ENCODE results near the gene P2RY12.

GRCh38 chr3:151357463-151357850 is 27.1 kb downstream of the P2RY12 start:
- TF ChIP-seq PATZ1 (CRISPR knock-in tag; IDR thresholded peaks at IDR 0.05; ENCODE audit: borderline replicate concordance) = no peak
- no peak for TF ChIP-seq SMAD4 (CRISPR knock-in tag; conservative IDR thresholded peaks at IDR 0.05)
- TF ChIP-seq PKNOX1 (IDR thresholded peaks at IDR 0.05) = no peak
- TF ChIP-seq TRIM28 (IDR thresholded peaks at IDR 0.05) = no peak
- TF ChIP-seq CTCF (IDR thresholded peaks at IDR 0.05 in 2 of 3, conservative IDR thresholded peaks at IDR 0.05 in 1 of 3; ENCODE audit: insufficient read depth in 2 of 3, low read depth in 1 of 3, low read length in 3 of 3) = no peak
- TF ChIP-seq REST (IDR thresholded peaks at IDR 0.05; ENCODE audit: borderline replicate concordance) = no peak
- TF ChIP-seq REST (CRISPR knock-in tag; IDR thresholded peaks at IDR 0.05; ENCODE audit: low read depth) = no peak
- no peak for TF ChIP-seq ZBTB7A (IDR thresholded peaks at IDR 0.05; ENCODE audit: borderline replicate concordance, control insufficient read depth, low read depth, low read length)
- no peak for TF ChIP-seq CREB1 (IDR thresholded peaks at IDR 0.05)
- TF ChIP-seq CREB1 (CRISPR knock-in tag; IDR thresholded peaks at IDR 0.05) = no peak
- TF ChIP-seq USF2 (CRISPR knock-in tag; IDR thresholded peaks at IDR 0.05) = no peak
- TF ChIP-seq ETV6 (IDR thresholded peaks at IDR 0.05; ENCODE audit: borderline replicate concordance in 1 of 2, low read depth in 2 of 2, low read length in 1 of 2) = no peak
- no peak for TF ChIP-seq ETV6 (CRISPR knock-in tag; IDR thresholded peaks at IDR 0.05; ENCODE audit: borderline replicate concordance)

Measured in K562 (cell line).